ENCODE measurements around the gene TMEM114.

DNA sequence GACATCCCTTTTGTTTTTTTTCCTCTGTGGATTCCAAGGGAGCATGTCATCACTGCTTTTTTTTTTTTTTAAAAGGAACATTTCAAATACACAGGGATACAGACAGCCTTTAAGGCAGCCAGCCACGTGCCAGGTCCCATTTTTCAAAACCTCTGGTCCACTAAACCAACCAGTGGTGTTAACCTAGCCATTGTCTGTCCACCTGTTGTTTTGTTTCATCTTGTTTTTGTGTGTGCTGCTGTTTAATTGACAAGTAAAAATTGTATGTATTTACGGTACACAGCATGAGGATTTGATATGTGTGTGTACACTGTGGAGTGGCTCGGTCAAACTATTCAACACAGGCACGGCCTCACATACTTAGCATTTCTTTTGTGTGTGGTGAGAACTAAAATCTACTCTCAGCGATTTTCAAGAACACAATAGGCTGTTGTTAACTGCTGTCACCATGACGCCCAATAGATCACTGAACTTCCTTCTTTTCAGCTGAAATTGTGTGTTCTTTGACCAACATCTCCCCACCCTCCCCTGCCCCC is 19.2 kb downstream of the TMEM114 start:
- TF ChIP-seq, protein P1, sequence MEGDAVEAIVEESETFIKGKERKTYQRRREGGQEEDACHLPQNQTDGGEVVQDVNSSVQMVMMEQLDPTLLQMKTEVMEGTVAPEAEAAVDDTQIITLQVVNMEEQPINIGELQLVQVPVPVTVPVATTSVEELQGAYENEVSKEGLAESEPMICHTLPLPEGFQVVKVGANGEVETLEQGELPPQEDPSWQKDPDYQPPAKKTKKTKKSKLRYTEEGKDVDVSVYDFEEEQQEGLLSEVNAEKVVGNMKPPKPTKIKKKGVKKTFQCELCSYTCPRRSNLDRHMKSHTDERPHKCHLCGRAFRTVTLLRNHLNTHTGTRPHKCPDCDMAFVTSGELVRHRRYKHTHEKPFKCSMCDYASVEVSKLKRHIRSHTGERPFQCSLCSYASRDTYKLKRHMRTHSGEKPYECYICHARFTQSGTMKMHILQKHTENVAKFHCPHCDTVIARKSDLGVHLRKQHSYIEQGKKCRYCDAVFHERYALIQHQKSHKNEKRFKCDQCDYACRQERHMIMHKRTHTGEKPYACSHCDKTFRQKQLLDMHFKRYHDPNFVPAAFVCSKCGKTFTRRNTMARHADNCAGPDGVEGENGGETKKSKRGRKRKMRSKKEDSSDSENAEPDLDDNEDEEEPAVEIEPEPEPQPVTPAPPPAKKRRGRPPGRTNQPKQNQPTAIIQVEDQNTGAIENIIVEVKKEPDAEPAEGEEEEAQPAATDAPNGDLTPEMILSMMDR (conservative IDR thresholded peaks at IDR 0.05 in 1 of 2, IDR thresholded peaks at IDR 0.05 in 1 of 2; ENCODE audit: low read depth in 1 of 2, low read length in 2 of 2), result no peak
- no peak for TF ChIP-seq EZH2 (IDR thresholded peaks at IDR 0.05; ENCODE audit: low read length, missing control alignments)

All from fibroblast of lung (primary cell).